Measurements from ENCODE around the gene TRIOBP.

The TRIOBP gene

GRCh38 chr22:37664249-37665101 is 32.4 kb upstream of the TRIOBP start:
- no peak for DNase-seq (ENCODE audit: low spot score)

GRCh38 chr22:37665487-37665886 is 31.4 kb upstream of the TRIOBP start:
- no peak for DNase-seq (ENCODE audit: low spot score)

- no peak for DNase-seq (ENCODE audit: low spot score)
Measured at GRCh38 chr22:37669586-37669985, 27.3 kb upstream of the TRIOBP start.

- DNase-seq (ENCODE audit: low spot score), result no peak
Measured at GRCh38 chr22:37672206-37672919, 24.5 kb upstream of the TRIOBP start.

- DNase-seq (ENCODE audit: low spot score), result no peak
Measured at GRCh38 chr22:37672920-37673455, 23.9 kb upstream of the TRIOBP start.

- no peak for DNase-seq (ENCODE audit: low spot score)
Measured at GRCh38 chr22:37674248-37674647, 22.6 kb upstream of the TRIOBP start.

- DNase-seq (ENCODE audit: low spot score), result peak; percentile 76
Measured at GRCh38 chr22:37674951-37675929, 21.6 kb upstream of the TRIOBP start, which contains the start of gene LGALS1. TSS of gene LGALS1 (plus strand) at chr22:37675636. CDS start at chr22:37675703, 67 bp downstream.

- no peak for DNase-seq (ENCODE audit: low spot score)
Measured at GRCh38 chr22:37675930-37676735, 20.7 kb upstream of the TRIOBP start.

GRCh38 chr22:37676736-37677492 is 19.9 kb upstream of the TRIOBP start:
- DNase-seq (ENCODE audit: low spot score), result peak; percentile 80

- DNase-seq (ENCODE audit: low spot score), result no peak
Measured at GRCh38 chr22:37677493-37677974, 19.3 kb upstream of the TRIOBP start.

GRCh38 chr22:37678372-37678771 is 18.5 kb upstream of the TRIOBP start:
- no peak for DNase-seq (ENCODE audit: low spot score)

GRCh38 chr22:37679670-37680069 is 17.2 kb upstream of the TRIOBP start:
- no peak for DNase-seq (ENCODE audit: low spot score)

GRCh38 chr22:37680191-37680851 is 16.5 kb upstream of the TRIOBP start:
- no peak for DNase-seq (ENCODE audit: low spot score)

- no peak for DNase-seq (ENCODE audit: low spot score)
Measured at GRCh38 chr22:37681001-37681424, 15.8 kb upstream of the TRIOBP start.

- peak; percentile 84 for DNase-seq (ENCODE audit: low spot score)
Measured at GRCh38 chr22:37681556-37682049, 15.2 kb upstream of the TRIOBP start.

GRCh38 chr22:37684803-37685615 is 11.8 kb upstream of the TRIOBP start:
- DNase-seq (ENCODE audit: low spot score), result no peak

GRCh38 chr22:37686002-37686982 is 10.6 kb upstream of the TRIOBP start, which contains the start of gene NOL12:
TSS of gene NOL12 (plus strand) at chr22:37686343. CDS start at chr22:37686393, 50 bp downstream.
- DNase-seq (ENCODE audit: low spot score), result peak; percentile 90
